Stimulated activated memory B cell treated with anti-CD40 and anti-IgM and Interleukin-4, amounts not matched to agents 10 μg/mL and 1 μg/mL and 100 μg/mL, for 72 hours (primary cell): ENCODE measurements around the gene SAMD4B.
"Not testable (repeated sequence)": the region's sequence is repeated elsewhere in the genome, so short reads cannot be mapped to it uniquely, and the experiment has no call there.

Experiments used
- ATAC-seq: fragments of 150-1000 bp; cut with Tn5 transposase; 2 replicates; pipeline ENCODE4 v1.10.0; 2021
- H3K27ac Mint-ChIP-seq: one replicate; pipeline ENCODE4 v1.8.0; 2022; ENCODE audit warnings: mild to moderate bottlenecking, mixed read lengths
- H3K27me3 Mint-ChIP-seq: one replicate; pipeline ENCODE4 v1.8.0; 2022; ENCODE audit warnings: mixed read lengths
- H3K36me3 Mint-ChIP-seq: one replicate; pipeline ENCODE4 v1.8.0; 2022; ENCODE audit warnings: mixed read lengths
- H3K4me1 Mint-ChIP-seq: one replicate; pipeline ENCODE4 v1.8.0; 2022; ENCODE audit warnings: mixed read lengths
- H3K4me3 Mint-ChIP-seq: one replicate; pipeline ENCODE4 v1.8.0; 2022; ENCODE audit warnings: mild to moderate bottlenecking, moderate library complexity, mixed read lengths
- H3K9me3 Mint-ChIP-seq: one replicate; pipeline ENCODE4 v1.8.0; 2022; ENCODE audit warnings: mixed read lengths

Gene SAMD4B

GRCh38 chr19:39307046-39307821 is 35.0 kb upstream of the SAMD4B start:
- Mint-ChIP-seq H3K4me3 (no peak overlapping the region), H3K27ac (no peak overlapping the region), H3K9me3 (peaks cover 3% of the 10 kb centered on the region), H3K4me1 (peaks cover 7% of the 10 kb centered on the region), H3K27me3 (peaks cover 35% of the 10 kb centered on the region), H3K36me3 (peaks cover 32% of the 10 kb centered on the region)
- peak; percentile 51 for ATAC-seq

- no peak overlapping the region for H3K4me3 Mint-ChIP-seq
- H3K36me3 Mint-ChIP-seq = peaks cover 37% of the 10 kb centered on the region
- no peak overlapping the region for H3K27ac Mint-ChIP-seq
- ATAC-seq = no peak
- peaks cover 3% of the 10 kb centered on the region for H3K9me3 Mint-ChIP-seq
- peaks cover 35% of the 10 kb centered on the region for H3K27me3 Mint-ChIP-seq
- H3K4me1 Mint-ChIP-seq = peaks cover 7% of the 10 kb centered on the region
Measured at GRCh38 chr19:39307822-39308530, 34.2 kb upstream of the SAMD4B start.

DNA sequence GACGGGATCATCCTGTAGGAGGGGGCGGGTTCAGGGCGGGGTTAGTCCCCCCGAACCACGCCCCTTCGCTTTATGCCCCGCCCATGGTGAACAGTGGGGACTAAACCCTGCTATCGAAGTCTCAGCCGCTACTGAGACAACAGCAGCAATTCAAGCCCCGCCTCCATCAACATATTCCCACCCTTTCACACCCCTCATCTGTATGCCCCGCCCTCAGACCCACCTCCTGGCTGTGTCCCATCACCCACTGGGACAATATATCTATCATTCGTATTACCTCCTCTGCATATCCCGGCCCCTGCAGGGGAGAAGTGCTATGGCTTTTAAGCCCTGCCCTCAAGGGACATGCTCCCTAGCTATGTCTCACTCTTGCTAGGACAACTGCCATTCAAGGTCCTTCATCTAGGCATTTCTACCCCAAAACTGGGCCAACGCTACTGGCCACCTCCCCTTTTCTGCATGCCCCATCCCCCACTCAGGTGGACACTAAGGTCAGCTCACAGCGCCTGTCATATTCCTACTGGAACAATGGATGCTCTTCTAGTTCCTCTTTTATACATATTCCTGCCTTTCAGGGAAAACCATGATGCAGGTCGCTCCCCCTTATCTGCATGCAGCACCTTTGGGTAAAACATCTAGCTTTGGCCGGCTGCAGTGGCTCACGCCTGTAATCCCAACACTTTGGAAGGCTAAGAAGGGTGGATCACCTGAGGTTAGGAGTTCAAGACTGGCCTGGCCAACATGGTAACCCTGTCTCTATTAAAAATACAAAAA is 33.5 kb upstream of the SAMD4B start:
- Mint-ChIP-seq H3K4me3 (no peak overlapping the region), H3K9me3 (peaks cover 3% of the 10 kb centered on the region), H3K4me1 (peaks cover 7% of the 10 kb centered on the region), H3K27ac (no peak overlapping the region), H3K36me3 (peaks cover 42% of the 10 kb centered on the region), H3K27me3 (peaks cover 34% of the 10 kb centered on the region)
- ATAC-seq = no peak

DNA sequence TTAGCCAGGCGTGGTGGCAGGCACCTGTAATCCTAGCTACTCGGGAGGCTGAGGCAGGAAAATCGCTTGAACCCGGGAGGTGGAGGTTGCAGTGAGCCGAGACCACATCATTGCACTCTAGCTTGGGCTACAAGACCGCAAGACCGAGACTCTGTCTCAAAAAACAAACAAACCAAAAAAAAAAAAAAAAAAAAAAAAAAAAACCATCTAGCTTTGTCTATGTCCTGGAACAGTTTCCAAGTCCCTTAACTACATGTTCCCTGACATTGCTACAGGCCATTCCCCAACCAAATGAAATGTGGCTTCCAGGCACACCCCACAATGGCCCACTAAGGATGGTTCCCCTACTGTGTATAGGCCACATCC is 32.9 kb upstream of the SAMD4B start:
- H3K27me3 Mint-ChIP-seq = peaks cover 29% of the 10 kb centered on the region
- not testable (repeated sequence) for H3K27ac Mint-ChIP-seq, H3K4me3 Mint-ChIP-seq, H3K9me3 Mint-ChIP-seq, ATAC-seq, H3K4me1 Mint-ChIP-seq
- peaks cover 46% of the 10 kb centered on the region for H3K36me3 Mint-ChIP-seq

- Mint-ChIP-seq H3K4me3 (no peak overlapping the region), H3K27ac (no peak overlapping the region), H3K9me3 (no peaks in the 10 kb centered on the region), H3K27me3 (peaks cover 14% of the 10 kb centered on the region), H3K36me3 (peaks cover 46% of the 10 kb centered on the region), H3K4me1 (peaks cover 7% of the 10 kb centered on the region)
- no peak for ATAC-seq
Measured at GRCh38 chr19:39310558-39311311, 31.5 kb upstream of the SAMD4B start.

DNA sequence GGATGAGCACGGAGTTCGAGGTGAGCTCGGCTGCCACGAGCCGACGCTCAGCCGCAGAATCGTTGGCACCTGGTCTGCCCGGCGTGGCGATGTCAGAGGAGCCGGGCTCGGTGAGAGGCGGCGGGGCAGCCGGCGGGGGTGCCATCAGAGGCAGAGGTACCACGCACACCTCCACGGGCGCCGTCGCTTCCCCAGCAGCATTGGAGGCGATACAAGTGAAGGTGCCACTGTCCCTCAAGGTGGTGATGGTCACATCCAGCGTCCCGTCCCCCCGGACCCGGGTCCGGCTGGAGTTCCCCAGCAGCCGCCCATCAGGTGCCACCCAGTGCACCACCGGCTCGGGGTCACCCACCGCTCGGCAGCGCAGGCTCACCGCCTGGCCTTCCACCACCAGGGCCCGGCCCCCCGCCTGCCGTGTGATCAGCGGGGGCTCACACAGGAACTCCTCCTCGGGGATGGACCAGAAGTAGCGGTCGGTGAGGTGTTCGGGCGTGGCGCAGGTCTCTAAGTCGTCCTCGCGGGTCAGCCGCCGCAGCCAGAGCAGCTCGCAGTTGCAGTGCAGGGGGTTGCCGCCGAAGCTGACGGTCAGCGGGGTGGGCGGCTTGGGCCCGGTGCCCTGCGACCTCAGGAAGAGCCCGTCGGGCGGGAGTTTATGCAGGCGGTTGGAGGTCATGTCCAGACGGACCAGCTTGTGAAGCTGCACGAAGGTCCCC is 28.0 kb upstream of the SAMD4B start:
- peak; percentile 16 for ATAC-seq
- Mint-ChIP-seq H3K27me3 (no peaks in the 10 kb centered on the region), H3K36me3 (peaks cover 33% of the 10 kb centered on the region), H3K4me3 (no peak overlapping the region), H3K27ac (no peak overlapping the region), H3K9me3 (no peaks in the 10 kb centered on the region), H3K4me1 (peaks cover 7% of the 10 kb centered on the region)

DNA sequence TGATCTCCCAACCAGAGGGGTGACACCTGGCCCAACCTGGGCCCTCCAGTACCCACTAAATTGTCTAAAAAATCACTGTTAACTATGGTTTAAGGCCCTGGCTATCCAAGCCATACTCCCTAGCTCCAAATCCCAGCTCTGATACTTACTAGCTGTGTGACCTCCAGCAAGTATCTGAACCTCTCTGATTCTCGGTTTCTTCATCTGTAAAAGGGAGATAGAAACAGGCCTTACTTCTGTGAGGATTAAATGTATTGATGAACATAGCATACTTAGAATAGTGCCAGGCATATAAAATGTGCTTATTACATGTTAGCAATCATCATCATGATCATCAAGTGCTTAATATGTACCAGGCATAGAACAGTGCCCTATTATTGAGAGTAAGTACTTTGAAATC is 26.3 kb upstream of the SAMD4B start:
- peaks cover 10% of the 10 kb centered on the region for H3K4me1 Mint-ChIP-seq
- ATAC-seq = no peak
- peaks cover 27% of the 10 kb centered on the region for H3K36me3 Mint-ChIP-seq
- peaks cover 2% of the 10 kb centered on the region for H3K27me3 Mint-ChIP-seq
- no peaks in the 10 kb centered on the region for H3K9me3 Mint-ChIP-seq
- no peak overlapping the region for H3K4me3 Mint-ChIP-seq
- no peak overlapping the region for H3K27ac Mint-ChIP-seq

DNA sequence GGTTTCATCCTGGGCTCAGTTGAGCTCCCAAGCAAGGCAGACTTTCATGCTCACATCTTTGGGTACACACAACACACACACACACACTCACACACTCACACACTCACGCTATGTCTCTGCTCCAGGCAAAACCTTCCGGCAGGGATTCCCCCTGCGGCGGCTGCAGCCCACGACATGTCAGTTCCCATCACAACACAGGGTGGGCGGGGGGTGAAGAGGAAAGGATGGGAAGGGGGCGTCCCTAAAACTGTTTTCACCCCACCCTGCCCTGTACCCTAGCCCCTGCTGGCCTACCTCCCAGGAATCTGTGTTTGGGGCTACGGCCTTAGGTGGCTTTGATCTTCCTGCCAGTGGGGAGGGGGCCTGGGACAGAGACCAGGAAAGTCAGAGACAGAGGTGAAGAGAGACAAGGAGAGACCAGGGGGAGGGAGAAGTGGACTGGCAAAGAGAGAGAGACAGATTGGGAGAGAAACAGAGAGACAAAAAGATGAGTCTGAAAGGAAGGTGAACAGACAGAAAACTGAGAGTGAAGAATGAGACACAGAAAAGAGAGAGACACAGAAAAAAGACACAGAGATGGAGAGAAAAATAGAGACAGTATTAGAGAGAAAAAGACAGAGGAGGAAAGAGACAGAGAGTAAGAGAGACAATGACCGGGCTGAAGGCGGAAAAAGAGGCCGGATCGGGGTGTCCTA is 25.4 kb upstream of the SAMD4B start:
- no peaks in the 10 kb centered on the region for H3K9me3 Mint-ChIP-seq
- no peak overlapping the region for H3K27ac Mint-ChIP-seq
- peaks cover 10% of the 10 kb centered on the region for H3K27me3 Mint-ChIP-seq
- no peak for ATAC-seq
- peaks cover 18% of the 10 kb centered on the region for H3K36me3 Mint-ChIP-seq
- peaks cover 16% of the 10 kb centered on the region for H3K4me1 Mint-ChIP-seq
- H3K4me3 Mint-ChIP-seq = no peak overlapping the region

DNA sequence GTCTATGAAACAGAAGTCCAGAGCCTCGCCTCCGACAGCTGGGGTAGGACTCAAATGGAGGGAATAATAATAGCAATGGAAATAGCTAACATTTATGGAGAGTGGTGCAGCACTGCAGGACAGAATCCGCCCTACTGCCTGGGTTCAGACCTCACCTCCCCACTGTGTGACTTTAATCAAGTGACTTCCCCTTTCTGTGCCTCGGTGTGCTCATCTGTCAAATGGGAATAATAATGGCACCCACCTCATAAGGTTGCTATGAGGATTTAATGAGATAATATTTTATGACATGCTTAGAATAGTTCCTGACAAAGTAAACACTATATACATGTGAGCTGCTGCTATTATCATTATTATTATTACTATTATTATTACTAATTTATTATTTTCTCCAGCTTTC is 24.7 kb upstream of the SAMD4B start:
- H3K36me3 Mint-ChIP-seq = peaks cover 14% of the 10 kb centered on the region

DNA sequence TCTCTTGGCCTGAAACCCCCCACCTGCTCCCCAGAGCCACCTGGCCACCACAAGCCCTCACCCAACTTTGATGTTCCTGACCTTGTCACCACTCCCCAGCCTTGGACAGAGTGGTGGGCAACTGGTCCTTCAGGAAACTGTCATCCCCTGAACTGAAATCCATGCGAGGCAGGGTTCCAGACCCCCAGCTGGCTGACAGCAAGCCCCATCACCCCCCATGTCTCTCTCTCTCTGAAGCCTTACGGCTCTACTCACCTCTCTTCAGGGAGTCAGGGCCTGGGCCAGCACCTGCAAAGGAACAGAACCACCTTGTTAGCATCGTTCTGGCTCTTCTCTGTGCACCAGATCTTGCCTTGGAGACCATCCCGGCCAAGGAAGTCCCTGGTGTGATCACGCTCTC is 24.1 kb upstream of the SAMD4B start:
- peaks cover 10% of the 10 kb centered on the region for H3K27me3 Mint-ChIP-seq
- H3K4me3 Mint-ChIP-seq = no peak overlapping the region
- no peaks in the 10 kb centered on the region for H3K9me3 Mint-ChIP-seq
- H3K27ac Mint-ChIP-seq = no peak overlapping the region
- H3K36me3 Mint-ChIP-seq = peaks cover 12% of the 10 kb centered on the region
- H3K4me1 Mint-ChIP-seq = peaks cover 21% of the 10 kb centered on the region
- no peak for ATAC-seq

More for the DNA sequence above, 24.7 kb upstream of the SAMD4B start:
- ATAC-seq = no peak
- H3K4me3 Mint-ChIP-seq = no peak overlapping the region
- no peak overlapping the region for H3K27ac Mint-ChIP-seq
- H3K4me1 Mint-ChIP-seq = peaks cover 16% of the 10 kb centered on the region
- H3K9me3 Mint-ChIP-seq = no peaks in the 10 kb centered on the region
- H3K27me3 Mint-ChIP-seq = peaks cover 10% of the 10 kb centered on the region

- H3K4me1 Mint-ChIP-seq = peaks cover 23% of the 10 kb centered on the region
- H3K9me3 Mint-ChIP-seq = no peaks in the 10 kb centered on the region
- peaks cover 10% of the 10 kb centered on the region for H3K36me3 Mint-ChIP-seq
- H3K4me3 Mint-ChIP-seq = no peak overlapping the region
- no peak overlapping the region for H3K27ac Mint-ChIP-seq
- H3K27me3 Mint-ChIP-seq = peaks cover 10% of the 10 kb centered on the region
- no peak for ATAC-seq
Measured at GRCh38 chr19:39318690-39319089, 23.5 kb upstream of the SAMD4B start.

- ATAC-seq = no peak
- peaks cover 23% of the 10 kb centered on the region for H3K4me1 Mint-ChIP-seq
- H3K4me3 Mint-ChIP-seq = peak overlapping the region; percentile 39
- no peak overlapping the region for H3K27ac Mint-ChIP-seq
- peaks cover 6% of the 10 kb centered on the region for H3K36me3 Mint-ChIP-seq
- H3K9me3 Mint-ChIP-seq = no peaks in the 10 kb centered on the region
- H3K27me3 Mint-ChIP-seq = peaks cover 10% of the 10 kb centered on the region
Measured at GRCh38 chr19:39319098-39319891, 22.9 kb upstream of the SAMD4B start.

- Mint-ChIP-seq H3K9me3 (no peaks in the 10 kb centered on the region), H3K27ac (no peak overlapping the region), H3K27me3 (peaks cover 10% of the 10 kb centered on the region), H3K4me1 (peaks cover 23% of the 10 kb centered on the region), H3K4me3 (peak overlapping the region; percentile 57), H3K36me3 (peaks cover 6% of the 10 kb centered on the region)
- ATAC-seq = no peak
Measured at GRCh38 chr19:39319892-39320248, 22.4 kb upstream of the SAMD4B start.
